Esophagus muscularis mucosa (tissue), 4 donors: ENCODE results near the gene PTPRS. TPM values are rescaled to one million over a fixed set of nuclear protein-coding genes. Genes with fewer than 3 reads are reported as not detected.

Experiments used
- DNase-seq: peaks from one replicate; pipeline ENCODE4 v3.0.0-alpha.2; 2017; ENCODE audit errors: extremely low spot score
- H3K27ac ChIP-seq, 4 donors: fragments of 200-600 bp; sonication (generic); replicated peaks in 1 of 4; 1 replicate in 3 of 4; 2 replicates in 1 of 4; pipeline ENCODE4 v1.5.1; 2016 to 2019; ENCODE audit warnings: mild to moderate bottlenecking in 1 of 4
- H3K27me3 ChIP-seq, 4 donors: fragments of 200-600 bp; sonication (generic); one replicate each; pipeline versions ENCODE4 v1.5.1 to v1.6.0; 2016 to 2019
- H3K36me3 ChIP-seq, 4 donors: fragments of 200-600 bp; sonication (generic); one replicate each; pipeline ENCODE4 v1.5.1; 2016 to 2019
- H3K4me1 ChIP-seq, 4 donors: fragments of 200-600 bp; sonication (generic); one replicate each; pipeline ENCODE4 v1.5.1; 2016 to 2019
- H3K4me3 ChIP-seq, 4 donors: fragments of 200-600 bp; sonication (generic); 1 replicate in 2 of 4; 2 replicates in 2 of 4; pipeline ENCODE4 v1.5.1; 2016 to 2019; ENCODE audit warnings: mild to moderate bottlenecking in 4 of 4, moderate library complexity in 1 of 4
- H3K9me3 ChIP-seq, 4 donors: fragments of 200-600 bp; sonication (generic); 1 replicate in 3 of 4; 2 replicates in 1 of 4; pipeline ENCODE4 v1.5.1; 2016 to 2019
- EP300 ChIP-seq: sonication (generic); formaldehyde crosslinking; IDR thresholded peaks from one replicate; pipeline ENCODE4 v1.6.1; 2017; ENCODE audit warnings: antibody characterized with exemption
- POLR2A ChIP-seq: fragments of 450-650 bp; IDR thresholded peaks from one replicate; pipeline ENCODE4 v1.6.1; 2017; ENCODE audit warnings: antibody characterized with exemption, moderate library complexity, mild to moderate bottlenecking, low read depth
- POLR2AphosphoS5 ChIP-seq, 2 donors: sonication (generic); formaldehyde crosslinking; IDR thresholded peaks; one replicate each; pipeline ENCODE4 v1.6.1; 2017; ENCODE audit warnings: antibody characterized with exemption in 2 of 2
- WGBS: methylation state at CpG from one replicate; pipeline ENCODE4 v1.1.5; 2018; 5-methylcytosine and 5-hydroxymethylcytosine counted together
- intact Hi-C: fragments of 100-400 bp; cut with DNase I; formaldehyde crosslinking; loops from one replicate; pipeline ENCODE4 v1.15.1; 2023
- total RNA-seq, 4 donors: library from RNA; depleted of rRNA; stranded (reverse); fragments of >200 nt; gene quantifications; one replicate each; pipeline versions ENCODE4 v1.1.0 to v1.2.1, GENCODE V29; 2016
- TF ChIP-seq, protein P1 (sequence below), 3 experiments: fragments of 200-600 bp in 2 of 3; fragments of 450-650 bp in 1 of 3; sonication (generic) in 2 of 3; IDR thresholded peaks; one replicate each; pipeline ENCODE4 v1.5.1; 2017 to 2019; ENCODE audit warnings: antibody characterized with exemption in 3 of 3, mild to moderate bottlenecking in 2 of 3, moderate library complexity in 1 of 3

Gene PTPRS
- total RNA-seq, 4 donors from 2014 or later = 140 to 311 (median 224) TPM

GRCh38 chr19:5361407-5361806 lies 20.8 kb upstream of the PTPRS start:
- no peak for TF ChIP-seq POLR2AphosphoS5 (IDR thresholded peaks at IDR 0.05)
- no peak for TF ChIP-seq EP300
- no peak for TF ChIP-seq POLR2A
- TF ChIP-seq, protein P1, sequence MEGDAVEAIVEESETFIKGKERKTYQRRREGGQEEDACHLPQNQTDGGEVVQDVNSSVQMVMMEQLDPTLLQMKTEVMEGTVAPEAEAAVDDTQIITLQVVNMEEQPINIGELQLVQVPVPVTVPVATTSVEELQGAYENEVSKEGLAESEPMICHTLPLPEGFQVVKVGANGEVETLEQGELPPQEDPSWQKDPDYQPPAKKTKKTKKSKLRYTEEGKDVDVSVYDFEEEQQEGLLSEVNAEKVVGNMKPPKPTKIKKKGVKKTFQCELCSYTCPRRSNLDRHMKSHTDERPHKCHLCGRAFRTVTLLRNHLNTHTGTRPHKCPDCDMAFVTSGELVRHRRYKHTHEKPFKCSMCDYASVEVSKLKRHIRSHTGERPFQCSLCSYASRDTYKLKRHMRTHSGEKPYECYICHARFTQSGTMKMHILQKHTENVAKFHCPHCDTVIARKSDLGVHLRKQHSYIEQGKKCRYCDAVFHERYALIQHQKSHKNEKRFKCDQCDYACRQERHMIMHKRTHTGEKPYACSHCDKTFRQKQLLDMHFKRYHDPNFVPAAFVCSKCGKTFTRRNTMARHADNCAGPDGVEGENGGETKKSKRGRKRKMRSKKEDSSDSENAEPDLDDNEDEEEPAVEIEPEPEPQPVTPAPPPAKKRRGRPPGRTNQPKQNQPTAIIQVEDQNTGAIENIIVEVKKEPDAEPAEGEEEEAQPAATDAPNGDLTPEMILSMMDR (IDR thresholded peaks at IDR 0.05) = no peak
- H3K27me3 ChIP-seq = peaks cover 0 to 84% (median 4%) of the 10 kb centered on the region in 4 donors
- H3K4me3 ChIP-seq = no peak overlapping the region
- no peaks in the 10 kb centered on the region for H3K9me3 ChIP-seq
- intact Hi-C loops = no loop called here
- 96% methylated on average over 4 of the region's 4 CpGs for WGBS
- no peak overlapping the region for H3K27ac ChIP-seq
- no peaks in the 10 kb centered on the region for H3K4me1 ChIP-seq
- DNase-seq = no peak
- H3K36me3 ChIP-seq = no peaks in the 10 kb centered on the region

- peaks cover 0 to 86% (median 3%) of the 10 kb centered on the region in 4 donors for H3K27me3 ChIP-seq
- H3K4me3 ChIP-seq = no peak overlapping the region
- intact Hi-C loops = no loop called here
- no peak overlapping the region for H3K27ac ChIP-seq
- no peaks in the 10 kb centered on the region for H3K36me3 ChIP-seq
- no peak for DNase-seq
- TF ChIP-seq POLR2A (no peak), POLR2AphosphoS5 (IDR thresholded peaks at IDR 0.05) (no peak), EP300 (no peak)
- TF ChIP-seq, protein P1 (IDR thresholded peaks at IDR 0.05) = no peak
- no peaks in the 10 kb centered on the region for H3K4me1 ChIP-seq
- H3K9me3 ChIP-seq = no peaks in the 10 kb centered on the region
- 74% methylated on average over 4 of the region's 9 CpGs for WGBS
Measured at GRCh38 chr19:5360003-5360780, 19.6 kb upstream of the PTPRS start.

GRCh38 chr19:5358173-5358800 lies 17.7 kb upstream of the PTPRS start:
- DNase-seq = no peak
- WGBS = 60% methylated on average over 9 of the region's 9 CpGs
- no peak overlapping the region for H3K4me3 ChIP-seq
- H3K36me3 ChIP-seq = no peaks in the 10 kb centered on the region
- H3K27ac ChIP-seq = no peak overlapping the region
- no peak for TF ChIP-seq EP300
- TF ChIP-seq POLR2A = no peak
- no peak for TF ChIP-seq POLR2AphosphoS5 (IDR thresholded peaks at IDR 0.05)
- TF ChIP-seq, protein P1 (IDR thresholded peaks at IDR 0.05) = no peak
- intact Hi-C loops = no loop called here
- no peaks in the 10 kb centered on the region for H3K4me1 ChIP-seq
- peaks cover 0 to 88% (median 4%) of the 10 kb centered on the region in 4 donors for H3K27me3 ChIP-seq
- no peaks in the 10 kb centered on the region for H3K9me3 ChIP-seq

- H3K27me3 ChIP-seq = peaks cover 0 to 88% (median 3%) of the 10 kb centered on the region in 4 donors
- WGBS = 78% methylated on average over 4 of the region's 4 CpGs
- H3K36me3 ChIP-seq = no peaks in the 10 kb centered on the region
- H3K4me3 ChIP-seq = no peak overlapping the region
- H3K27ac ChIP-seq = no peak overlapping the region
- DNase-seq = no peak
- TF ChIP-seq EP300 (no peak), POLR2AphosphoS5 (IDR thresholded peaks at IDR 0.05) (no peak), POLR2A (no peak)
- TF ChIP-seq, protein P1 (IDR thresholded peaks at IDR 0.05) = no peak
- H3K4me1 ChIP-seq = no peaks in the 10 kb centered on the region
- intact Hi-C loops = no loop called here
- H3K9me3 ChIP-seq = no peaks in the 10 kb centered on the region
Measured at GRCh38 chr19:5357584-5357983, 17.0 kb upstream of the PTPRS start.
